Body of pancreas (tissue), 4 donors: ENCODE measurements around the gene BTBD1. TPM values are rescaled to one million over a fixed set of nuclear protein-coding genes. Genes with fewer than 3 reads are reported as not detected.
"Not testable (repeated sequence)": the region's sequence is repeated elsewhere in the genome, so short reads cannot be mapped to it uniquely, and the experiment has no call there.

Experiments
- ATAC-seq: fragments of 150-250 bp; one replicate; pipeline ENCODE4 v1.9.1; 2016
- DNase-seq, 4 donors: peaks; one replicate each; pipeline ENCODE4 v3.0.0-alpha.2; 2019
- H3K27ac ChIP-seq, 4 donors: fragments of 200-600 bp; sonication (generic); 1 replicate in 3 of 4; 2 replicates in 1 of 4; pipeline versions ENCODE4 v1.5.1 to v1.6.1; 2016 to 2019; ENCODE audit warnings: mild to moderate bottlenecking in 1 of 4, mixed read lengths in 1 of 4, moderate library complexity in 1 of 4
- H3K27me3 ChIP-seq, 2 donors: fragments of 200-600 bp; sonication (generic); one replicate each; pipeline ENCODE4 v1.6.0; 2016; ENCODE audit warnings: mild to moderate bottlenecking in 1 of 2
- H3K36me3 ChIP-seq, 2 donors: fragments of 200-600 bp; sonication (generic); replicated peaks in 1 of 2; 2 replicates each; pipeline ENCODE4 v1.5.1; 2016; ENCODE audit warnings: low read depth in 2 of 2; ENCODE audit not compliant: insufficient read depth in 1 of 2
- H3K4me1 ChIP-seq: fragments of 200-600 bp; sonication (generic); one replicate; pipeline ENCODE4 v1.6.0; 2016
- H3K4me3 ChIP-seq, 2 donors: fragments of 200-600 bp; sonication (generic); 1 replicate in 1 of 2; 2 replicates in 1 of 2; pipeline ENCODE4 v1.5.1; 2016 to 2019
- H3K9me3 ChIP-seq, 3 donors: fragments of 200-600 bp; sonication (generic); 1 replicate in 2 of 3; 2 replicates in 1 of 3; pipeline ENCODE4 v1.5.1; 2016
- CTCF ChIP-seq, 7 experiments: fragments of 450-650 bp in 4 of 7; fragments of 200-600 bp in 3 of 7; sonication (generic) in 3 of 7; IDR thresholded peaks; one replicate each; pipeline ENCODE4 v1.5.1; 2016 to 2019; ENCODE audit warnings: antibody characterized with exemption in 7 of 7
- POLR2A ChIP-seq, 3 donors: fragments of 450-650 bp; IDR thresholded peaks; one replicate each; pipeline ENCODE4 v1.6.1; 2016; ENCODE audit warnings: antibody characterized with exemption in 3 of 3, mild to moderate bottlenecking in 2 of 3
- WGBS, 2 donors: methylation state at CpG; one replicate each; pipeline ENCODE4 v1.1.5; 2017; 5-methylcytosine and 5-hydroxymethylcytosine counted together
- intact Hi-C: fragments of 100-400 bp; cut with DNase I; formaldehyde crosslinking; loops from one replicate; pipeline ENCODE4 v1.15.1; 2023
- total RNA-seq, 2 donors: library from RNA; depleted of rRNA; stranded (reverse); fragments of >200 nt; gene quantifications; one replicate each; pipeline ENCODE4 v1.1.0, GENCODE V29; 2016

The BTBD1 gene
- total RNA-seq, 2 donors from 2014 or later, result 24.4 to 37.9 TPM

- no peaks in the 10 kb centered on the region for H3K36me3 ChIP-seq
- H3K27ac ChIP-seq, result no peak overlapping the region
- TF ChIP-seq POLR2A (IDR thresholded peaks at IDR 0.05) (no peak), CTCF (IDR thresholded peaks at IDR 0.05) (no peak)
- ATAC-seq, result no peak
- 34 to 79% methylated on average over 2 of the region's 2 CpGs for WGBS, 2 donors
- no peak for DNase-seq
- H3K27me3 ChIP-seq, result no peaks in the 10 kb centered on the region
- peaks cover 0 to 9% (median 0%) of the 10 kb centered on the region in 3 donors for H3K9me3 ChIP-seq
- intact Hi-C loops, result no loop called here
- H3K4me1 ChIP-seq, result no peaks in the 10 kb centered on the region
- H3K4me3 ChIP-seq, result no peak overlapping the region
Measured at GRCh38 chr15:83099290-83099689, 32.2 kb upstream of the BTBD1 start.

DNA sequence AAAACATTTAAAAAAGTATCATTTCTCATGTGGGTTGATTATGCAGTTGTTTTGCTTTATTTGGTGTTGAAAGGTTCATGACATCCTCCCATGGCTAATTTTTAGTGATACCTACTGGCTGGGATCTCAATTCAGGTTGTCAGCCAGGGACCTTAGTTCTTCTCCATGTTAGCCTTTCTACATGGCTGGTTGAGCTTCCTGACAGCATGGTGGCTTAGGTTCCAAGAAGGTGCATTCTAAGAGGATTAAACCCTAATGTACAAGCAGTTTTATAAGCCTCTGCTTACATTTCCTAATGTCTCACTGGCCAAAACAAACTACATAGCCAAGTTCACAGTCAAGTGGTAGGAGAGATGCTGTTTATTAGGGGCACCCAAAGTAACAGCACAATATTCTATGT, 31.0 kb upstream of the BTBD1 start:
- Histone ChIP-seq H3K36me3 (no peaks in the 10 kb centered on the region), H3K27me3 (no peaks in the 10 kb centered on the region), H3K4me3 (no peak overlapping the region), H3K4me1 (no peaks in the 10 kb centered on the region), H3K9me3 (peaks cover 0 to 9% (median 0%) of the 10 kb centered on the region in 3 donors), H3K27ac (no peak overlapping the region)
- TF ChIP-seq POLR2A (IDR thresholded peaks at IDR 0.05), result no peak
- no peak for TF ChIP-seq CTCF (IDR thresholded peaks at IDR 0.05)
- ATAC-seq, result no peak
- no peak for DNase-seq
- intact Hi-C loops, result no loop called here

DNA sequence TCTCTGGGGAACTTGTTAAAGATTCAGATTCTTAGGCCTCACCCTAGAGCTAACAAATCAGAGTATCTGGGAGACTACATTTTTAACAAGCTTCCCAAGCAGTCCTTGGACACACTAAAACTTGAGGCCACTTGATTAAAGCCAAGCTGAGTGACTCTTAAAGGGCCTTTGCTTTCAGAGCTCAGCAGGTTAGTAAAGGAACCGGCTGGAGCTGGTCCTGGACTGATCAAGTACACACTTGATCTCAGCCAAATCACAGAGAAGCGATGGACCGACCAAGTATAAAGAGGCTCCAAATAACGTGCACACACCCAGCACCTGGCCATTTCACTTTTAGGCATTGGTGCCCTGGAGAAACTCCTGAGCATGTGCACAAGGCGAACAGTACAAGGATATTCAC, 27.5 kb upstream of the BTBD1 start:
- Histone ChIP-seq H3K36me3 (no peaks in the 10 kb centered on the region), H3K9me3 (peaks cover 0 to 9% (median 0%) of the 10 kb centered on the region in 3 donors), H3K27ac (no peak overlapping the region), H3K27me3 (no peaks in the 10 kb centered on the region), H3K4me3 (no peak overlapping the region), H3K4me1 (no peaks in the 10 kb centered on the region)
- ATAC-seq (no peak), DNase-seq (no peak)
- intact Hi-C loops, result no loop called here
- no peak for TF ChIP-seq CTCF (IDR thresholded peaks at IDR 0.05)
- 79 to 80% methylated on average over 5 of the region's 5 CpGs for WGBS, 2 donors

DNA sequence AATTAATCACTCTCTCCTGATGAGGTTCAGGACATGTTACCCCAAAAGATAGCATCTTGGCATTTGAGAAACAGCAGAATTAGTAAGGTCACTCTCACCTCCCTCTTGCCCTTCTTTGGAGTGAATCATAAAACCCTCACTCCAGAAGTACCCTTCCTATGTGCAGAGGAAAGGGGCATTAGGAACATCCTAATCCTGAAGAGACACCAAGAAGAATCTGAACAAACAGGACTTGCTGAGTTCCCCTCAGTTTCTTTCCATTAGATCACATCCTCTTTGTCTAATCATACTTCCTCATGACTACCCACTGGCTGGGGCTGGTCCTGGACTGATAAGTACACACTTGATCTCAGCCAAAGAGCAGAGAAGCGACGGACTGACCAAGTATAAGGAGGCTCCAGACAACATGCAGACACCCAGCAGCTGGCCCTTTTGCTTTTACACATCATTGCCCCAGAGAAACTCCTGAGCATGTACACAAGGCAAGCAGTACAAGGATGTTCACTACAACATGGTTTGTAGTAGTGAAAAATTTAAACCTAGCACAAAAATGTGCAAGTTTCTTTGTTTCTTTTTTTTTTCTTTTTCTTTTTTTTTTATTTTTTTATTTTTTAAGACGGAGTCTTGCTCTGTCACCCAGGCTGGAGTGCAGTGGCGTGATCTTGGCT, 25.4 kb upstream of the BTBD1 start:
- Histone ChIP-seq H3K9me3 (peaks cover 0 to 1% (median 0%) of the 10 kb centered on the region in 3 donors), H3K27me3 (no peaks in the 10 kb centered on the region), H3K36me3 (no peaks in the 10 kb centered on the region), H3K4me1 (no peaks in the 10 kb centered on the region), H3K4me3 (no peak overlapping the region), H3K27ac (peak overlapping the region in 1 of 4 donors; percentile 37)
- DNase-seq, result peak in 2 of 4 donors; percentile 25 to 68
- intact Hi-C loops, result no loop called here
- TF ChIP-seq POLR2A (IDR thresholded peaks at IDR 0.05), result peak in 2 of 3 donors; percentile 18 to 51
- TF ChIP-seq CTCF (IDR thresholded peaks at IDR 0.05), result no peak
- 58 to 69% methylated on average over 4 of the region's 4 CpGs for WGBS, 2 donors
- ATAC-seq, result no peak

DNA sequence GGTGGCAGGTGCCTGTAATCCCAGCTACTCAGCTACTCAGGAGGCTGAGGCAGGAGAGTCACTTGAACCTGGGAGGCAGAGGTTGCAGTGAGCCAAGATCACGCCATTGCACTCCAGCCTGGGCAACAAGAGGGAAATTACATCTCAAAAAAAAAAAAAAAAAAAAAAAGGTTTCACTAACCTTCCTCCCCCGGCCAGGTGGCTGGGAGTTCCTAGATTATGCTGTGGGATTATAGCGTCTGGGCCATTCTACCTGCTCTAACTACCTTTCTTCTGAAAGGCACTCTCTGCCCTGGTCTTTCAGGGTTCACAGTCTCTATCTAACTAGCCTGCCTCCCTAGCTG, 24.9 kb upstream of the BTBD1 start:
- H3K27me3 ChIP-seq, DNase-seq, H3K9me3 ChIP-seq, intact Hi-C loops, ATAC-seq, H3K4me3 ChIP-seq, H3K36me3 ChIP-seq, H3K27ac ChIP-seq, H3K4me1 ChIP-seq: not testable (repeated sequence)
- 86% methylated on average over 3 of the region's 3 CpGs for WGBS, 2 donors
